HCT116 (cell line): ENCODE results near the gene UGT1A7. TPM values are rescaled to one million over a fixed set of nuclear protein-coding genes. Genes with fewer than 3 reads are reported as not detected.

ENCODE experiments used
- ATAC-seq: fragments of 200-7000 bp; cut with Tn5 transposase; 2 replicates; pipeline ENCODE4 v1.9.1; 2020; ENCODE audit warnings: mild to moderate bottlenecking, moderate library complexity
- BruUV-seq: library from RNA; stranded (reverse); fragments of 400-500 nt; replicated peaks from 2 replicates; lab custom pipeline; 2021; lab: Mats Ljungman, UMichigan
- CTCF ChIA-PET: fragments of 300-600 bp; sonication (Branson Sonifier 250); formaldehyde crosslinking; loops from one replicate; lab custom pipeline; 2021; ENCODE audit warnings: antibody characterized with exemption; lab: Charles Lee
- POLR2A ChIA-PET: fragments of 300-600, 350-600 bp; sonication (Branson Sonifier 250); formaldehyde crosslinking; loops from one replicate; lab custom pipeline; 2021; ENCODE audit warnings: antibody characterized with exemption; lab: Charles Lee
- RAD21 ChIA-PET, 2 experiments: fragments of 300-600 bp; sonication (Branson Sonifier 250); formaldehyde crosslinking; loops; one replicate each; lab custom pipeline; 2023; ENCODE audit warnings: low total read pairs in 2 of 2; ENCODE audit not compliant: uncharacterized antibody in 2 of 2, unreplicated experiment in 2 of 2, low non-redundant PET in 1 of 2; lab: Charles Lee
- DNase-seq: peaks from one replicate; pipeline ENCODE4 v3.0.0-alpha.2; 2010; ENCODE audit warnings: low read depth, low spot score
- H2AFZ ChIP-seq: fragments of 200-600 bp; shearing (Covaris generic), sonication (generic); 2 replicates; pipeline ENCODE4 v1.6.1; 2017; ENCODE audit warnings: low read depth, mixed run types, mixed read lengths, antibody characterized with exemption, low read length; ENCODE audit not compliant: poor library complexity, severe bottlenecking
- H3K27ac ChIP-seq: 2 replicates; pipeline ENCODE4 v1.5.1; 2012; ENCODE audit warnings: low read depth, low read length
- H3K27me3 ChIP-seq: fragments of 200-600 bp; sonication (generic); 2 replicates; pipeline ENCODE4 v1.6.1; 2016; ENCODE audit warnings: mixed run types, low read length, mixed read lengths; ENCODE audit not compliant: insufficient read depth
- H3K36me3 ChIP-seq, 2 experiments: fragments of 200-500 bp in 1 of 2; fragments of 200-600 bp in 1 of 2; sonication (Bioruptor generic) in 1 of 2; sonication (generic) in 1 of 2; 2 replicates each; pipeline versions ENCODE4 v1.5.1 to v1.6.1; 2014 to 2016; ENCODE audit warnings: low read length in 2 of 2, inconsistent platforms in 1 of 2, mixed read lengths in 1 of 2, mixed run types in 1 of 2; ENCODE audit not compliant: insufficient read depth in 2 of 2, control insufficient read depth in 1 of 2
- H3K4me1 ChIP-seq, 2 experiments: fragments of 200-600 bp in 1 of 2; sonication (generic) in 1 of 2; 2 replicates each; pipeline versions ENCODE4 v1.5.1 to v1.6.1; 2012 to 2017; ENCODE audit warnings: low read length in 2 of 2, inconsistent platforms in 1 of 2, mild to moderate bottlenecking in 1 of 2, mixed read lengths in 1 of 2, mixed run types in 1 of 2, moderate library complexity in 1 of 2; ENCODE audit not compliant: insufficient read depth in 2 of 2, control insufficient read depth in 1 of 2
- H3K4me2 ChIP-seq: fragments of 200-600 bp; sonication (generic); 2 replicates; pipeline ENCODE4 v1.6.1; 2017; ENCODE audit warnings: mixed run types, low read length, mixed read lengths
- H3K4me3 ChIP-seq, 2 experiments: fragments of 200-600 bp in 1 of 2; sonication (generic) in 1 of 2; replicated peaks in 1 of 2; 2 replicates each; pipeline ENCODE4 v1.5.1; 2011 to 2016; ENCODE audit warnings: low read length in 2 of 2, control low read depth in 1 of 2, low read depth in 1 of 2, mild to moderate bottlenecking in 1 of 2, mixed read lengths in 1 of 2, mixed run types in 1 of 2
- H3K79me2 ChIP-seq: fragments of 200-600 bp; sonication (generic); 2 replicates; pipeline ENCODE4 v1.6.1; 2017; ENCODE audit warnings: mild to moderate bottlenecking, mixed run types, low read length, moderate library complexity, mixed read lengths; ENCODE audit not compliant: insufficient read depth
- H3K9ac ChIP-seq: fragments of 200-600 bp; sonication (generic); 2 replicates; pipeline ENCODE4 v1.6.1; 2016; ENCODE audit warnings: low read length, mixed read lengths
- H3K9me2 ChIP-seq: fragments of 200-600 bp; sonication (generic), shearing (Covaris generic); 2 replicates; pipeline ENCODE4 v1.6.1; 2017; ENCODE audit warnings: mixed run types, mild to moderate bottlenecking, moderate library complexity; ENCODE audit not compliant: insufficient read depth
- H3K9me3 ChIP-seq, 2 experiments: fragments of 200-500 bp in 1 of 2; fragments of 200-600 bp in 1 of 2; sonication (Bioruptor generic) in 1 of 2; sonication (generic) in 1 of 2; 2 replicates each; pipeline ENCODE4 v1.6.1; 2014 to 2017; ENCODE audit warnings: low read length in 2 of 2, mixed read lengths in 2 of 2, inconsistent platforms in 1 of 2, low read depth in 1 of 2, mild to moderate bottlenecking in 1 of 2, mixed run types in 1 of 2, moderate library complexity in 1 of 2; ENCODE audit not compliant: control insufficient read depth in 1 of 2, insufficient read depth in 1 of 2
- H4K20me1 ChIP-seq: fragments of 200-600 bp; sonication (generic), shearing (Covaris generic); 2 replicates; pipeline ENCODE4 v1.6.1; 2017; ENCODE audit warnings: mixed run types, mild to moderate bottlenecking, moderate library complexity; ENCODE audit not compliant: insufficient read depth
- CBX3 ChIP-seq: IDR thresholded peaks from 2 replicates; pipeline ENCODE4 v1.6.1; 2012; ENCODE audit warnings: low read depth
- CEBPB ChIP-seq: IDR thresholded peaks from 2 replicates; pipeline ENCODE4 v1.6.1; 2012; ENCODE audit warnings: low read depth
- EGR1 ChIP-seq: IDR thresholded peaks from 2 replicates; pipeline ENCODE4 v1.6.1; 2012; ENCODE audit warnings: low read depth
- ELF1 ChIP-seq: IDR thresholded peaks from 2 replicates; pipeline ENCODE4 v1.6.1; 2012; ENCODE audit warnings: low read depth, borderline replicate concordance
- EZH2 ChIP-seq: fragments of 200-600 bp; sonication (generic); IDR thresholded peaks from 2 replicates; pipeline ENCODE4 v1.6.1; 2017; ENCODE audit warnings: antibody characterized with exemption, mixed run types
- EZH2phosphoT487 ChIP-seq: fragments of 200-600 bp; IDR thresholded peaks from 2 replicates; pipeline ENCODE4 v1.6.1; 2018; ENCODE audit warnings: antibody characterized with exemption, borderline replicate concordance
- FOSL1 ChIP-seq: IDR thresholded peaks from 2 replicates; pipeline ENCODE4 v1.6.1; 2012; ENCODE audit warnings: low read depth
- JUND ChIP-seq: IDR thresholded peaks from 2 replicates; pipeline ENCODE4 v1.6.1; 2012
- POLR2A ChIP-seq: IDR thresholded peaks from 2 replicates; pipeline ENCODE4 v1.7.0; 2011; ENCODE audit warnings: borderline replicate concordance; ENCODE audit not compliant: insufficient read depth, insufficient read length; ENCODE audit errors: extremely low read depth
- RAD21 ChIP-seq: IDR thresholded peaks from 2 replicates; pipeline ENCODE4 v1.6.1; 2012; ENCODE audit warnings: low read depth, mild to moderate bottlenecking
- SP1 ChIP-seq: IDR thresholded peaks from 2 replicates; pipeline ENCODE4 v1.6.1; 2012; ENCODE audit warnings: low read depth
- SRF ChIP-seq: IDR thresholded peaks from 2 replicates; pipeline ENCODE4 v1.6.1; 2012; ENCODE audit warnings: low read depth
- TCF7L2 ChIP-seq: IDR thresholded peaks from 2 replicates; pipeline ENCODE4 v1.7.0; 2011; ENCODE audit warnings: borderline replicate concordance, inconsistent platforms; ENCODE audit not compliant: insufficient read depth, insufficient read length; ENCODE audit errors: extremely low read depth
- YY1 ChIP-seq: IDR thresholded peaks from 2 replicates; pipeline ENCODE4 v1.6.1; 2011; ENCODE audit warnings: low read length, low read depth, moderate library complexity, mild to moderate bottlenecking; ENCODE audit not compliant: insufficient replicate concordance; ENCODE audit errors: extremely low read depth
- ZFX ChIP-seq: fragments of 450-650 bp; IDR thresholded peaks from 2 replicates; pipeline ENCODE4 v1.6.1; 2017
- ZNF274 ChIP-seq: fragments of 200-500 bp; sonication (Bioruptor generic); IDR thresholded peaks from 2 replicates; pipeline ENCODE4 v1.6.1; 2014; ENCODE audit warnings: mild to moderate bottlenecking, low read depth, low read length, inconsistent platforms
- intact Hi-C: fragments of 100-400 bp; cut with micrococcal nuclease; formaldehyde crosslinking; loops from 2 replicates; pipeline ENCODE4 v1.10.0; 2022
- total RNA-seq: library from RNA; stranded (reverse); gene quantifications from one replicate; pipeline ENCODE4 v1.2.1, GENCODE V29; 2021; ENCODE audit not compliant: unreplicated experiment
- TF ChIP-seq, protein P1 (sequence below): IDR thresholded peaks from 2 replicates; pipeline ENCODE4 v1.6.1; 2012; ENCODE audit warnings: low read depth
- TF ChIP-seq, protein P2 (sequence below): IDR thresholded peaks from 2 replicates; pipeline ENCODE4 v1.6.1; 2012
- TF ChIP-seq, protein P3 (sequence below): IDR thresholded peaks from 2 replicates; pipeline ENCODE4 v1.6.1; 2011; ENCODE audit warnings: mild to moderate bottlenecking, low read length, moderate library complexity; ENCODE audit not compliant: insufficient replicate concordance; ENCODE audit errors: extremely low read depth

The UGT1A7 gene
- total RNA-seq, 1 experiment from 2014 or later: not detected

DNA sequence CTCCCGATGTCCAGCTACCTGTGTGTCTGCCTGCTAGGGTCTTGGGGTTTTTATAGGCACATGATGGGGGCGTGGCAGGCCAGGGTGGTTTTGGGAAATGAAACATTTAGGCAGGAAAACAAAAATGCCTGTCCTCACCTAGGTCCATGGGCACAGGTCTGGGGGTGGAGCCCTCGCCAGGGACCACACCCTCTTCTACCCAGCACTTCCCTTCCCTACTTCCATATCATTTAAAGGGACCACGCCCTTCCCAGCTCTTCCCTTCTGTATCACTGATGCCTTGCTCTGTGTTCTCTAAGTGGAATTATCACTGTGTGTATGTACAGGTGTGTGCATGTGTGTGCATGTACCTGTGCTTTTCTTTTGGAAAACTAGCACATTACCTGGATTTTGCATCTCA is 84.7 kb downstream of the UGT1A7 start:
- H3K36me3 ChIP-seq: no peaks in the 10 kb centered on the region
- no peaks in the 10 kb centered on the region for H3K9me3 ChIP-seq
- ATAC-seq (peak; percentile 74), DNase-seq (no peak)
- TF ChIP-seq, protein P1, sequence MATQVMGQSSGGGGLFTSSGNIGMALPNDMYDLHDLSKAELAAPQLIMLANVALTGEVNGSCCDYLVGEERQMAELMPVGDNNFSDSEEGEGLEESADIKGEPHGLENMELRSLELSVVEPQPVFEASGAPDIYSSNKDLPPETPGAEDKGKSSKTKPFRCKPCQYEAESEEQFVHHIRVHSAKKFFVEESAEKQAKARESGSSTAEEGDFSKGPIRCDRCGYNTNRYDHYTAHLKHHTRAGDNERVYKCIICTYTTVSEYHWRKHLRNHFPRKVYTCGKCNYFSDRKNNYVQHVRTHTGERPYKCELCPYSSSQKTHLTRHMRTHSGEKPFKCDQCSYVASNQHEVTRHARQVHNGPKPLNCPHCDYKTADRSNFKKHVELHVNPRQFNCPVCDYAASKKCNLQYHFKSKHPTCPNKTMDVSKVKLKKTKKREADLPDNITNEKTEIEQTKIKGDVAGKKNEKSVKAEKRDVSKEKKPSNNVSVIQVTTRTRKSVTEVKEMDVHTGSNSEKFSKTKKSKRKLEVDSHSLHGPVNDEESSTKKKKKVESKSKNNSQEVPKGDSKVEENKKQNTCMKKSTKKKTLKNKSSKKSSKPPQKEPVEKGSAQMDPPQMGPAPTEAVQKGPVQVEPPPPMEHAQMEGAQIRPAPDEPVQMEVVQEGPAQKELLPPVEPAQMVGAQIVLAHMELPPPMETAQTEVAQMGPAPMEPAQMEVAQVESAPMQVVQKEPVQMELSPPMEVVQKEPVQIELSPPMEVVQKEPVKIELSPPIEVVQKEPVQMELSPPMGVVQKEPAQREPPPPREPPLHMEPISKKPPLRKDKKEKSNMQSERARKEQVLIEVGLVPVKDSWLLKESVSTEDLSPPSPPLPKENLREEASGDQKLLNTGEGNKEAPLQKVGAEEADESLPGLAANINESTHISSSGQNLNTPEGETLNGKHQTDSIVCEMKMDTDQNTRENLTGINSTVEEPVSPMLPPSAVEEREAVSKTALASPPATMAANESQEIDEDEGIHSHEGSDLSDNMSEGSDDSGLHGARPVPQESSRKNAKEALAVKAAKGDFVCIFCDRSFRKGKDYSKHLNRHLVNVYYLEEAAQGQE: no peak
- TF ChIP-seq CEBPB: no peak
- no peak for TF ChIP-seq EZH2
- TF ChIP-seq ELF1: no peak
- TF ChIP-seq SRF: no peak
- TF ChIP-seq RAD21: no peak
- TF ChIP-seq, protein P2, sequence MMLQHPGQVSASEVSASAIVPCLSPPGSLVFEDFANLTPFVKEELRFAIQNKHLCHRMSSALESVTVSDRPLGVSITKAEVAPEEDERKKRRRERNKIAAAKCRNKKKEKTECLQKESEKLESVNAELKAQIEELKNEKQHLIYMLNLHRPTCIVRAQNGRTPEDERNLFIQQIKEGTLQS: no peak
- TF ChIP-seq YY1: no peak
- TF ChIP-seq CBX3: no peak
- TF ChIP-seq FOSL1: no peak
- no peak for TF ChIP-seq ZNF274
- TF ChIP-seq, protein P3, sequence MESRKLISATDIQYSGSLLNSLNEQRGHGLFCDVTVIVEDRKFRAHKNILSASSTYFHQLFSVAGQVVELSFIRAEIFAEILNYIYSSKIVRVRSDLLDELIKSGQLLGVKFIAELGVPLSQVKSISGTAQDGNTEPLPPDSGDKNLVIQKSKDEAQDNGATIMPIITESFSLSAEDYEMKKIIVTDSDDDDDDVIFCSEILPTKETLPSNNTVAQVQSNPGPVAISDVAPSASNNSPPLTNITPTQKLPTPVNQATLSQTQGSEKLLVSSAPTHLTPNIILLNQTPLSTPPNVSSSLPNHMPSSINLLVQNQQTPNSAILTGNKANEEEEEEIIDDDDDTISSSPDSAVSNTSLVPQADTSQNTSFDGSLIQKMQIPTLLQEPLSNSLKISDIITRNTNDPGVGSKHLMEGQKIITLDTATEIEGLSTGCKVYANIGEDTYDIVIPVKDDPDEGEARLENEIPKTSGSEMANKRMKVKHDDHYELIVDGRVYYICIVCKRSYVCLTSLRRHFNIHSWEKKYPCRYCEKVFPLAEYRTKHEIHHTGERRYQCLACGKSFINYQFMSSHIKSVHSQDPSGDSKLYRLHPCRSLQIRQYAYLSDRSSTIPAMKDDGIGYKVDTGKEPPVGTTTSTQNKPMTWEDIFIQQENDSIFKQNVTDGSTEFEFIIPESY: no peak
- TF ChIP-seq POLR2A: no peak
- no peak for TF ChIP-seq TCF7L2
- no peak for TF ChIP-seq SP1
- TF ChIP-seq JUND: no peak
- no peak for TF ChIP-seq EGR1
- TF ChIP-seq ZFX: no peak
- TF ChIP-seq EZH2phosphoT487: no peak
- no peaks in the 10 kb centered on the region for H3K9me2 ChIP-seq
- no peak overlapping the region for H3K4me3 ChIP-seq
- intact Hi-C loops: no loop called here
- no peaks in the 10 kb centered on the region for H3K27me3 ChIP-seq
- no peaks in the 10 kb centered on the region for H4K20me1 ChIP-seq
- H3K4me1 ChIP-seq: peaks cover 3 to 10% of the 10 kb centered on the region in 2 experiments; a peak in 2 of 4 replicates
- POLR2A ChIA-PET: no interaction called here
- RAD21 ChIA-PET: no interaction called here
- no peak overlapping the region for H2AFZ ChIP-seq
- no TSS peak for BruUV-seq
- H3K4me2 ChIP-seq: no peak overlapping the region
- no peaks in the 10 kb centered on the region for H3K79me2 ChIP-seq
- H3K27ac ChIP-seq: no peak overlapping the region
- H3K9ac ChIP-seq: no peak overlapping the region
- CTCF ChIA-PET: no interaction called here
